HEK293T (cell line): ENCODE data around the gene TAS2R60.
"Not testable (repeated sequence)": the region's sequence is repeated elsewhere in the genome, so short reads cannot be mapped to it uniquely, and the experiment has no call there.

Experiments
- CTCF ChIA-PET: fragments of 350-600 bp; formaldehyde crosslinking; extraction: SDS; loops from one replicate; lab custom pipeline; 2021; ENCODE audit warnings: antibody characterized with exemption, inconsistent platforms; lab: Yijun Ruan, JAX
- POLR2A ChIA-PET: fragments of 350-600 bp; formaldehyde crosslinking; extraction: SDS; loops from one replicate; lab custom pipeline; 2020; ENCODE audit warnings: antibody characterized with exemption, inconsistent platforms; lab: Yijun Ruan, JAX
- DNase-seq: peaks from one replicate; pipeline ENCODE4 v3.0.0; 2012; ENCODE audit warnings: mixed read lengths; ENCODE audit errors: extremely low spot score
- ARNT ChIP-seq: fragments of 450-650 bp; IDR thresholded peaks from 2 replicates; pipeline ENCODE4 v1.6.1; 2017; ENCODE audit warnings: mild to moderate bottlenecking
- BHLHE40 ChIP-seq: fragments of 450-650 bp; IDR thresholded peaks from 2 replicates; pipeline ENCODE4 v1.6.1; 2016; ENCODE audit warnings: mild to moderate bottlenecking, moderate library complexity, borderline replicate concordance
- CTBP1 ChIP-seq: fragments of 450-650 bp; IDR thresholded peaks from 2 replicates; pipeline ENCODE4 v1.6.1; 2016; ENCODE audit warnings: borderline replicate concordance
- ELF4 ChIP-seq: fragments of 450-650 bp; IDR thresholded peaks from 2 replicates; pipeline ENCODE4 v1.6.1; 2017; ENCODE audit warnings: antibody characterized with exemption
- FOXA1 ChIP-seq: fragments of 450-650 bp; IDR thresholded peaks from 2 replicates; pipeline ENCODE4 v1.6.1; 2016; ENCODE audit warnings: mild to moderate bottlenecking
- FOXK2 ChIP-seq: fragments of 450-650 bp; IDR thresholded peaks from 2 replicates; pipeline ENCODE4 v1.6.1; 2016; ENCODE audit warnings: mild to moderate bottlenecking
- FOXM1 ChIP-seq: fragments of 450-650 bp; IDR thresholded peaks from 2 replicates; pipeline ENCODE4 v1.6.1; 2017; ENCODE audit warnings: mild to moderate bottlenecking, borderline replicate concordance
- HDGF ChIP-seq: fragments of 450-650 bp; IDR thresholded peaks from 2 replicates; pipeline ENCODE4 v1.6.1; 2017; ENCODE audit warnings: antibody characterized with exemption, borderline replicate concordance
- L3MBTL2 ChIP-seq: fragments of 450-650 bp; conservative IDR thresholded peaks from 2 replicates; pipeline ENCODE4 v1.6.1; 2016; ENCODE audit warnings: mild to moderate bottlenecking
- LEF1 ChIP-seq: fragments of 450-650 bp; IDR thresholded peaks from 2 replicates; pipeline ENCODE4 v1.6.1; 2017; ENCODE audit warnings: mild to moderate bottlenecking, borderline replicate concordance
- NFRKB ChIP-seq: fragments of 450-650 bp; IDR thresholded peaks from 2 replicates; pipeline ENCODE4 v1.6.1; 2016; ENCODE audit warnings: mild to moderate bottlenecking, moderate library complexity
- SP1 ChIP-seq: fragments of 450-650 bp; IDR thresholded peaks from 2 replicates; pipeline ENCODE4 v1.6.1; 2017
- SUZ12 ChIP-seq: fragments of 450-650 bp; IDR thresholded peaks from 2 replicates; pipeline ENCODE4 v1.6.1; 2016; ENCODE audit warnings: mild to moderate bottlenecking
- TARDBP ChIP-seq: fragments of 450-650 bp; IDR thresholded peaks from 2 replicates; pipeline ENCODE4 v1.6.1; 2016
- ZNF384 ChIP-seq: fragments of 450-650 bp; IDR thresholded peaks from 2 replicates; pipeline ENCODE4 v1.6.1; 2016
- TF ChIP-seq, protein P1 (sequence below): fragments of 450-650 bp; IDR thresholded peaks from 2 replicates; pipeline ENCODE4 v1.6.1; 2016

TAS2R60 gene

DNA sequence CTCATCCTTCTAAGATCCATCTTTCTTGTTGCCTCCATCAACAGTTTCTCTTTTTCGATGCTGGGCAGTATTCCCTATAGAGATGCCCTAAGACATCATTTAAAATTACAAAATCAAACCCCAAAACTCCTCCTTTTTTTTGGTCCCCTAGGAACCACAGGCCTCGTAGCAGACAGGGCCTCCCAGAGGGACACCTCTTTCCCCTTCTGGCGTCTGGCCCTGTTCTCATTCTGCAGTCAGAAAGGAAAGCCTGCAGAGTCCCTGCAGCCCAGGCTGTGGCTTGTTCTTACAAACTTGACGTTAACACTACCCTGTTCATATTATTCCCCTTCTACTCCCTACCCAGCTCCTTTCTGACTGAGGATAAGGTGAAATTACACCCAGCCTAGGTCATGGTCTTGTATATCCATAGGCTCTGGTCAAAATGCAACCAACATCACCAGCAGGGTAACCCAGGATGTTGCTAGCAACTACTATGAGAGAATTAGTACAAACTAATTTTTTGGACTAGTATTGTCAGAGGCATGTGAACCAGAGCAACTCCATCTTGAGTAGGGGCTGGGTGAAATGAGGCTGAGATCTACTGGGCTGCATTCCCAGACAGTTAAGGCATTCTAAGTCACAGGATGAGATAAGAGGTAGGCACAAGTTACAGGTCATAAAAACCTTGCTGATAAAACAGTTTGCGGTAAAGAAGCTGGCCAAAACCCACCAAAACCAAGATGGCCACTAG lies 31.1 kb upstream of the TAS2R60 start:
- no peak for DNase-seq
- TF ChIP-seq TARDBP, result no peak
- ChIA-PET CTCF (interaction anchor here (0.6 to 0.9 kb wide), 2 partner anchors 63 to 172 kb away, joined by 3 to 4 read pairs; no protein-coding TSS in a partner anchor), POLR2A (no interaction called here)

DNA sequence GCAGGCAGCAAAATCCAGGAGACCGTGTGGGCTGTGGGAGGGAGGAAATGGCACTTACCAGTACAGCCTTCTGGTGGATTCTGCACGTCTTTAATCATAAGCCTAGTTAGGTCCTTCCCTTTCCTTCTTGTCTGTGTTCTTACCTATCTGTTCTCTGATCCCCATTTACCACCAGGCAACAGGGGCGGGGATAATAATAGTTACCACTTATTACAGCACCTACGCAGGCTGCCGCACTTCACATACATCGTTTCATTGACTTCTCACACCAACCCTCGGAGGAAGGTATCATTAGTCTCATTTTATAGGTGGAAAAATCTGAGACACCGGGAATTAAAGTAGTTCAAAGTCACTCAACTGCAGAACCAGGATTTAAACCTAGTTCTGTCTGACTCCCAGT lies 30.1 kb upstream of the TAS2R60 start:
- DNase-seq, result no peak

DNA sequence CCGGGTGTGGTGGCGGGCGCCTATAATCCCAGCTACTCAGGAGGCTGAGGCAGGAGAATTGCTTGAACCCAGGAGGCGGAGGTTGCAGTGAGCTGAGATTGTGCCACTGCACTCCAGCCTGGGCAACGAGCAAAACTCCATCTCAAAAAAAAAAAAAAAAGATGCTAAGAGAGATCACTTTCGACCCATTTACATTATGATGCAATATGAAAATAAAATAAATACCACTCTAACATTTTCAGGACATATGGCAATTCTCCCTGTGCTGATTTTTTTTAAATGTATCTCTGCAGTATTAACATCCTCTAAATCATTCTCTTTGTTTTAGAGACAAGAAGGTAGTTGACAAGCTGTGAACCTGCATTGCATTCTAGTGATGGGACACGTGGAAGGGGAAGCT lies 28.0 kb upstream of the TAS2R60 start:
- not testable (repeated sequence) for DNase-seq
- ChIA-PET CTCF (interaction anchor here (0.6 to 3.0 kb wide), 5 partner anchors 56 to 613 kb away, joined by 3 to 21 read pairs (median 3); no protein-coding TSS in a partner anchor), POLR2A (interaction anchor here (1.7 kb wide), 1 partner anchor 10 kb away, joined by 3 read pairs; no protein-coding TSS in a partner anchor)

More for the DNA sequence above, 30.1 kb upstream of the TAS2R60 start:
- POLR2A ChIA-PET, result no interaction called here
- TF ChIP-seq BHLHE40, result no peak
- no peak for TF ChIP-seq SP1
- no peak for TF ChIP-seq FOXM1
- TF ChIP-seq SUZ12, result no peak
- TF ChIP-seq L3MBTL2, result no peak
- no peak for TF ChIP-seq ZNF384
- no peak for TF ChIP-seq TARDBP
- no peak for TF ChIP-seq ARNT
- TF ChIP-seq NFRKB, result no peak
- TF ChIP-seq FOXA1, result no peak
- no peak for TF ChIP-seq FOXK2
- no peak for TF ChIP-seq ELF4
- CTCF ChIA-PET, result no interaction called here

DNA sequence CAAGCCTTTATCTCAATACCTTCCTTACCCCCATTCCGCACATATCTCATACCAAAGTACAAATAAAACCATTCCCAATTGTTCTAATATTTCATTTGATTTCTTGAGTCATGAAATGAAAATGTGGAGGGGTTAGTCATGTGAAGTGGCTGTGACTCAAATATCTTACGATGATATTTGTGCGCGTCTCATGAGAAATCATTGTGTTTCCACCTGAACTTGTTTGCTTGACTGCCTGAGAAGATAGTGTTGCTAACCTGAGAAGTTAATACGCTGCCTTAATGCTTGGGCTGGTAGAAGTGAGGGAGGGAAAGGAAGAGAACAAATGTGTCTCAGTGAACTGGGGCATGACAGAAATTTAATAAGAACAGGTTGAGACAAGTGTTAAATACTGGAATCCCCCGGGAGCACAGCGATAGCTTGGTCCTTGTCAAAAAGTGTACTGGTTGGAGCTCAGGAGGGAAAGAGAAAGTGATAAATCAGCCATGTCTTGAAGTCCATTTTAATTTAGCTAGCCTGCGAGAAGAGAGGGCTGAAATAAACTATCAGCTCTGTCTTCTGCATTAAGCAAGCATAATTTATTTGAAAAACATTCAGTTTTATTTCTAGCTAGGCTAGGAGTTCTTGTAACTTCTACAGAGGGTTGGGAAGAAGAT lies 27.4 kb upstream of the TAS2R60 start:
- DNase-seq, result no peak
- ChIA-PET CTCF (interaction anchor here (0.7 to 3.0 kb wide), 8 partner anchors 8 to 612 kb away, joined by 3 to 21 read pairs (median 8); no protein-coding TSS in a partner anchor), POLR2A (interaction anchor here (1.1 to 1.7 kb wide), 2 partner anchors 11 to 34 kb away, joined by 3 to 4 read pairs; no protein-coding TSS in a partner anchor)
- TF ChIP-seq ELF4, result no peak
- no peak for TF ChIP-seq FOXM1
- TF ChIP-seq SP1, result no peak
- TF ChIP-seq ARNT, result no peak
- no peak for TF ChIP-seq FOXK2
- TF ChIP-seq CTBP1, result no peak
- no peak for TF ChIP-seq HDGF
- no peak for TF ChIP-seq L3MBTL2
- no peak for TF ChIP-seq LEF1
- no peak for TF ChIP-seq SUZ12
- TF ChIP-seq FOXA1, result no peak
- no peak for TF ChIP-seq NFRKB
- TF ChIP-seq, protein P1, sequence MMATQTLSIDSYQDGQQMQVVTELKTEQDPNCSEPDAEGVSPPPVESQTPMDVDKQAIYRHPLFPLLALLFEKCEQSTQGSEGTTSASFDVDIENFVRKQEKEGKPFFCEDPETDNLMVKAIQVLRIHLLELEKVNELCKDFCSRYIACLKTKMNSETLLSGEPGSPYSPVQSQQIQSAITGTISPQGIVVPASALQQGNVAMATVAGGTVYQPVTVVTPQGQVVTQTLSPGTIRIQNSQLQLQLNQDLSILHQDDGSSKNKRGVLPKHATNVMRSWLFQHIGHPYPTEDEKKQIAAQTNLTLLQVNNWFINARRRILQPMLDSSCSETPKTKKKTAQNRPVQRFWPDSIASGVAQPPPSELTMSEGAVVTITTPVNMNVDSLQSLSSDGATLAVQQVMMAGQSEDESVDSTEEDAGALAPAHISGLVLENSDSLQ, result no peak
- no peak for TF ChIP-seq BHLHE40
- TF ChIP-seq ZNF384, result no peak

DNA sequence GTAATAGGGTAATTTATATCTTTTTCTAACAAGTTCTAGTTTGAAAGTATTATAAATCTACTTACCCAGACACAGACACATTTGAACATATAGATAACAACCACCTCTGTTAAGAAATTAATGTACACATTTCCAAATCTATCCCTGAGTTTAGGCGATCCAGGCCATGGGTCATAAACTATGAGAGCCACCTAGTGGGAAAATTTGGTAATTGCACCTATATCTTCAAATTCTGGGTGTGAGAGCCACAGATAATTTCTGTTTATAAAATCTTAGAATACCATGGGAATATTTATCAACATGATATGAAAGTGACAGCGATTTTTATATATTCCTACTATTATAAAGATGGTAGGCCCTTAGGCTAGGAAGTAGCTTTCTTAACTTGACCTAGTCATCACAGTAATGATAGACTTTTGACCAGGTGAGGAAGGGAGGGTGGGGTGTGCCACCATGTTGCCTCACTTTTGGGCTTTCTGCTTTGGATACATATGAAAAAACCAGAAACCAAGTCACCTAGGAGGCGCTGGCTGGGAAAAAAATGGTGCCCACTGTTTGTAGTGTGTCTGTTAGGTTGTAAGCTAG lies 26.6 kb upstream of the TAS2R60 start:
- POLR2A ChIA-PET, result interaction anchor here (1.1 kb wide), 1 partner anchor 35 kb away, joined by 4 read pairs; no protein-coding TSS in a partner anchor

DNA sequence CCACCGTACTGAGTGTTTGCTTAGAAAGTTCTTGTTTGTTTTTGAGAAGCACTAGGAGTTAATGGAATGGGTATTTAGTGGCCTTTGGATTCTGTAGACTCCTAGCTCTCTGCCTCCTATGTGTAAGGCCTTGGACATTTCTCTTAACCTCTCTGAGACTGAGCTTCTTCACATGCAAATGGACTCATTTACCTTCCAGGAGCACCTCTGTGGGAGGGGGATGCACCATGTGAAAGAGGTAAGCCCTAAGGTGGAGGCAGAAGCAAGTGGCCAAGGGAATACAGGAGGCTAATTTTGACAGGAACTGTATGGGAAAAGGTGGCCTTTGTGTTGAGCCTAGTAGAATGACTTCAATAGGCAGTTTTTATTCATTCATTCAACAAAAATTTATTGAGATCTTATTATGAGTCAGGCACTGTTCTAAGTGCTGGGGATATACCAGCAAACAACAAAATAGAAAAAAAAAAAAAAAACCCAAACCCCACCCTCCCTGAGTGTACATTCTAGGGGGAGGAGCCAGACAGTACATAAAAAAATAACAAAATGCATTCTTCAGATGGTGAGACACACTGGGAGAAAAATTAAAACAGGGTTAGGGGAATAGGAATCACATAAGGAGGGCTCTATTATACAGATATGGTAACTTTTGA lies 25.4 kb upstream of the TAS2R60 start:
- ChIA-PET POLR2A (no interaction called here), CTCF (interaction anchor here (0.6 to 2.7 kb wide), 5 partner anchors 9 to 178 kb away, joined by 3 to 13 read pairs (median 5); no protein-coding TSS in a partner anchor)
- no peak for TF ChIP-seq ZNF384
- TF ChIP-seq, protein P1, result no peak
- TF ChIP-seq ELF4, result no peak
- TF ChIP-seq FOXM1, result no peak
- TF ChIP-seq FOXK2, result no peak
- no peak for TF ChIP-seq FOXA1
- TF ChIP-seq LEF1, result no peak
- TF ChIP-seq NFRKB, result no peak
- TF ChIP-seq BHLHE40, result no peak
- TF ChIP-seq ARNT, result no peak
- TF ChIP-seq CTBP1, result no peak
- TF ChIP-seq HDGF, result no peak
- TF ChIP-seq SUZ12, result no peak
- no peak for TF ChIP-seq L3MBTL2
- no peak for DNase-seq

More for the DNA sequence above, 26.6 kb upstream of the TAS2R60 start:
- DNase-seq, result peak; percentile 74
- CTCF ChIA-PET, result interaction anchor here (0.6 to 3.0 kb wide), 10 partner anchors 9 to 476 kb away, joined by 3 to 21 read pairs (median 4); no protein-coding TSS in a partner anchor
- TF ChIP-seq FOXK2, result no peak
- TF ChIP-seq FOXA1, result no peak
